ENCODE data around the gene EMC9.

Gene EMC9

GRCh38 chr14:24157331-24157730, 15.9 kb upstream of the EMC9 start:
- no peak for DNase-seq (ENCODE audit: low read depth)
- in situ Hi-C loops (cut with HindIII; ENCODE audit: low sequenced_read_pairs): no loop called here
- no peak for TF ChIP-seq CTCF (IDR thresholded peaks at IDR 0.05; ENCODE audit: low read depth, low read length, missing control alignments)
- H3K4me3 ChIP-seq (ENCODE audit: low read depth, low read length): no peak overlapping the region

GRCh38 chr14:24156840-24157239, 15.4 kb upstream of the EMC9 start:
- no peak for TF ChIP-seq CTCF (IDR thresholded peaks at IDR 0.05; ENCODE audit: low read depth, low read length, missing control alignments)
- in situ Hi-C loops (cut with HindIII; ENCODE audit: low sequenced_read_pairs): no loop called here
- DNase-seq (ENCODE audit: low read depth): no peak

GRCh38 chr14:24155100-24155499, 13.7 kb upstream of the EMC9 start:
- no peak for DNase-seq (ENCODE audit: low read depth)
- TF ChIP-seq CTCF (IDR thresholded peaks at IDR 0.05; ENCODE audit: low read depth, low read length, missing control alignments): no peak
- H3K4me3 ChIP-seq (ENCODE audit: low read depth, low read length): no peak overlapping the region
- in situ Hi-C loops (cut with HindIII; ENCODE audit: low sequenced_read_pairs): no loop called here

More at GRCh38 chr14:24156840-24157239, 15.4 kb upstream of the EMC9 start:
- H3K4me3 ChIP-seq (ENCODE audit: low read depth, low read length): no peak overlapping the region

- H3K4me3 ChIP-seq (ENCODE audit: low read depth, low read length): no peak overlapping the region
- in situ Hi-C loops (cut with HindIII; ENCODE audit: low sequenced_read_pairs): no loop called here
- no peak for TF ChIP-seq CTCF (IDR thresholded peaks at IDR 0.05; ENCODE audit: low read depth, low read length, missing control alignments)
- DNase-seq (ENCODE audit: low read depth): no peak
These were observed 10.2 kb upstream of the EMC9 start for GRCh38 chr14:24151404-24152080.

- in situ Hi-C loops (cut with HindIII; ENCODE audit: low sequenced_read_pairs): no loop called here
- no peak for DNase-seq (ENCODE audit: low read depth)
- no peak overlapping the region for H3K4me3 ChIP-seq (ENCODE audit: low read depth, low read length)
- TF ChIP-seq CTCF (IDR thresholded peaks at IDR 0.05; ENCODE audit: low read depth, low read length, missing control alignments): no peak
These were observed 9.6 kb upstream of the EMC9 start for GRCh38 chr14:24150993-24151392.

- no peak overlapping the region for H3K4me3 ChIP-seq (ENCODE audit: low read depth, low read length)
- in situ Hi-C loops (cut with HindIII; ENCODE audit: low sequenced_read_pairs): no loop called here
- no peak for DNase-seq (ENCODE audit: low read depth)
- no peak for TF ChIP-seq CTCF (IDR thresholded peaks at IDR 0.05; ENCODE audit: low read depth, low read length, missing control alignments)
These were observed 9.2 kb upstream of the EMC9 start for GRCh38 chr14:24150567-24150966.

All from astrocyte of the cerebellum (primary cell).